ENCODE measurements around the gene CSDE1. TPM values are rescaled to one million over a fixed set of nuclear protein-coding genes. Genes with fewer than 3 reads are reported as not detected.
A peak's percentile ranks its signal among the peaks of the same experiment; 100 is the strongest.
"Not testable (repeated sequence)": the region's sequence is repeated elsewhere in the genome, so short reads cannot be mapped to it uniquely, and the experiment has no call there.

CSDE1 gene
- 100 to 1,000 TPM; 167 to 343 (median 183) TPM for polyA plus RNA-seq
- long read RNA-seq, donor 1: 0 reads
- long read RNA-seq, donor 2, full-length matches to known transcripts: 24 of 24 reads
- long read RNA-seq, donor 2, partial matches to known transcripts: 0 of 24 reads
- long read RNA-seq, donor 2, other reads (novel, unspliced or antisense): 0 of 24 reads
- long read RNA-seq, donor 3, full-length matches to known transcripts: 19 of 81 reads
- long read RNA-seq, donor 3, partial matches to known transcripts: 62 of 81 reads
- long read RNA-seq, donor 3, other reads (novel, unspliced or antisense): 0 of 81 reads
- long read RNA-seq, donor 4: 0 reads
- long read RNA-seq, donor 5, full-length matches to known transcripts: 11 of 17 reads
- long read RNA-seq, donor 5, partial matches to known transcripts: 6 of 17 reads
- long read RNA-seq, donor 5, other reads (novel, unspliced or antisense): 0 of 17 reads
- long read RNA-seq, donor 6, full-length matches to known transcripts: 50 of 70 reads
- long read RNA-seq, donor 6, partial matches to known transcripts: 20 of 70 reads
- long read RNA-seq, donor 6, other reads (novel, unspliced or antisense): 0 of 70 reads
- long read RNA-seq, donor 7: 0 reads
- long read RNA-seq, donor 8, full-length matches to known transcripts: 6 of 6 reads
- long read RNA-seq, donor 8, partial matches to known transcripts: 0 of 6 reads
- long read RNA-seq, donor 8, other reads (novel, unspliced or antisense): 0 of 6 reads
- long read RNA-seq, donor 9, full-length matches to known transcripts: 5 of 5 reads
- long read RNA-seq, donor 9, partial matches to known transcripts: 0 of 5 reads
- long read RNA-seq, donor 9, other reads (novel, unspliced or antisense): 0 of 5 reads
- long read RNA-seq, donor 10, full-length matches to known transcripts: 54 of 116 reads
- long read RNA-seq, donor 10, partial matches to known transcripts: 62 of 116 reads
- long read RNA-seq, donor 10, other reads (novel, unspliced or antisense): 0 of 116 reads

DNA sequence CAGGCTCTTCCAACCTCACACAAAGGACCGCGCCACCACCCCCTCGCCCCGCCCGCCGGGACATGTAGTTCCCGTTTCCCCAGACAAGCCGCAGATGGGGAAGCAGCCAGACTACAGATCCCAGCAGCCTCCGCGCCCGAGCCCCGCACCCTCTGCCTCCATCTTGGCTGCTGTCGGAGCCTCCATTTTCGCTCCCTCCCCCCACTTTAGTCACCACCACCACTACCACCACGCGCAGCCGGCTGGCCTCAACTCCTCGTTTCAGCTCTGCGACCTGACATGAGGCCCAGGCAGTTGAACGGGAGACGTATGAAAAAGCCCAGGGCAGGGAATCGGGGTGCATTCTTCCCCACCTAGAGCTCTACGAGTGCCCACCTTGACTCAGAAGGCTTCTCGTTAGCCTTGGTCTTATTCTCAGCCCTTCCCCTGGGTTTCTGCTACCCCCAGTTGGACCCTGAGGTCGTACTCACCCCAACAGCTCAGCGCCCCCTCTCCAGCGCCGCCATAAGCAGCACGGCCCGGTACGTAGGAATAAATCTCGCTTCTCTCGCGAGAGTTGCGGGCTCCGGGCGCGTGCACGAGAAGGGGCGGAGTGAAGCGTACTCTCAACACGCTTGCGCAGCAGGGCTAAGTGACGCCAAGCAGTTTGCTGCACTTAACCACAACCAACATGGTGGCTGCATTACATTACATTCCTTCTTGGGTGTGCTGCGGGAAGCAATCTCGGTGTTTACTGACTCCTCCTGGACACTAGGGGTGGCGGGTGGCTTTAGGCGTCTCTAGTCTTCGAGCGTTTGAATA lies at the start of gene CSDE1:
TSS of gene CSDE1 (minus strand) at position 530 of the 801 bp plus-strand sequence. CDS start 18,094 bp downstream, outside the sequence.
- H3K4me3 ChIP-seq (ENCODE audit: low read depth in 1 of 3, low read length in 3 of 3): peak within 1 kb of the TSS; percentile 94 to 100 (median 95)
- no peaks in the 10 kb centered on the region for H3K27me3 ChIP-seq (ENCODE audit: control insufficient read depth in 3 of 3, insufficient read depth in 3 of 3, low read length in 3 of 3)
- DNase-seq (peak; percentile 99), FAIRE-seq (no peak)
- H3K36me3 ChIP-seq (ENCODE audit: control insufficient read depth in 3 of 3, insufficient read depth in 2 of 3, low read depth in 1 of 3, low read length in 3 of 3): peaks cover 0 to 2% (median 0%) of the 10 kb centered on the region in 3 donors
- WGBS, 3 donors: 0 to 1% (median 0%) methylated on average over 47 to 50 of the region's 50 CpGs
- peaks cover 4 to 24% (median 18%) of the 10 kb centered on the region in 3 donors for H3K4me1 ChIP-seq (ENCODE audit: control insufficient read depth in 3 of 3, insufficient read depth in 2 of 3, low read depth in 1 of 3, low read length in 2 of 3)
- H3K27ac ChIP-seq (ENCODE audit: low read depth in 1 of 3, low read length in 2 of 3): peak within 1 kb of the TSS; percentile 97 to 100 (median 98)
- no peaks in the 10 kb centered on the region for H3K9me3 ChIP-seq (ENCODE audit: control insufficient read depth in 2 of 2, insufficient read depth in 1 of 2, low read depth in 1 of 2, low read length in 1 of 2)

GRCh38 chr1:114804449-114804848 lies 46.7 kb upstream of the CSDE1 start:
- not testable (repeated sequence) for FAIRE-seq; H3K27ac ChIP-seq (ENCODE audit: low read depth in 1 of 3, low read length in 2 of 3); H3K27me3 ChIP-seq (ENCODE audit: control insufficient read depth in 3 of 3, insufficient read depth in 3 of 3, low read length in 3 of 3); H3K4me3 ChIP-seq (ENCODE audit: low read depth in 1 of 3, low read length in 3 of 3); H3K4me1 ChIP-seq (ENCODE audit: control insufficient read depth in 3 of 3, insufficient read depth in 2 of 3, low read depth in 1 of 3, low read length in 2 of 3); DNase-seq; H3K9me3 ChIP-seq (ENCODE audit: control insufficient read depth in 2 of 2, insufficient read depth in 1 of 2, low read depth in 1 of 2, low read length in 1 of 2); H3K36me3 ChIP-seq (ENCODE audit: control insufficient read depth in 3 of 3, insufficient read depth in 2 of 3, low read depth in 1 of 3, low read length in 3 of 3)
- WGBS, 3 donors: 93 to 95% (median 95%) methylated on average over 6 to 27 of the region's 33 CpGs

- Histone ChIP-seq H3K27me3 (ENCODE audit: control insufficient read depth in 3 of 3, insufficient read depth in 3 of 3, low read length in 3 of 3) (peaks cover 0 to 6% (median 0%) of the 10 kb centered on the region in 3 donors), H3K27ac (ENCODE audit: low read depth in 1 of 3, low read length in 2 of 3) (no peak overlapping the region), H3K36me3 (ENCODE audit: control insufficient read depth in 3 of 3, insufficient read depth in 2 of 3, low read depth in 1 of 3, low read length in 3 of 3) (no peaks in the 10 kb centered on the region), H3K4me3 (ENCODE audit: low read depth in 1 of 3, low read length in 3 of 3) (no peak overlapping the region), H3K9me3 (ENCODE audit: control insufficient read depth in 2 of 2, insufficient read depth in 1 of 2, low read depth in 1 of 2, low read length in 1 of 2) (no peaks in the 10 kb centered on the region), H3K4me1 (ENCODE audit: control insufficient read depth in 3 of 3, insufficient read depth in 2 of 3, low read depth in 1 of 3, low read length in 2 of 3) (no peaks in the 10 kb centered on the region)
- no peak for DNase-seq
- WGBS, 3 donors: 65 to 71% (median 68%) methylated on average over 3 of the region's 3 CpGs
- FAIRE-seq: no peak
These were observed 45.2 kb upstream of the CSDE1 start for GRCh38 chr1:114803001-114803400.

- H3K9me3 ChIP-seq (ENCODE audit: control insufficient read depth in 2 of 2, insufficient read depth in 1 of 2, low read depth in 1 of 2, low read length in 1 of 2): no peaks in the 10 kb centered on the region
- no peak for DNase-seq
- 77 to 87% (median 77%) methylated on average over 2 of the region's 2 CpGs for WGBS, 3 donors
- no peaks in the 10 kb centered on the region for H3K36me3 ChIP-seq (ENCODE audit: control insufficient read depth in 3 of 3, insufficient read depth in 2 of 3, low read depth in 1 of 3, low read length in 3 of 3)
- H3K4me1 ChIP-seq (ENCODE audit: control insufficient read depth in 3 of 3, insufficient read depth in 2 of 3, low read depth in 1 of 3, low read length in 2 of 3): no peaks in the 10 kb centered on the region
- H3K27ac ChIP-seq (ENCODE audit: low read depth in 1 of 3, low read length in 2 of 3): no peak overlapping the region
- FAIRE-seq: no peak
- H3K4me3 ChIP-seq (ENCODE audit: low read depth in 1 of 3, low read length in 3 of 3): no peak overlapping the region
- peaks cover 0 to 6% (median 0%) of the 10 kb centered on the region in 3 donors for H3K27me3 ChIP-seq (ENCODE audit: control insufficient read depth in 3 of 3, insufficient read depth in 3 of 3, low read length in 3 of 3)
These were observed 36.3 kb upstream of the CSDE1 start for GRCh38 chr1:114794038-114794437.

DNA sequence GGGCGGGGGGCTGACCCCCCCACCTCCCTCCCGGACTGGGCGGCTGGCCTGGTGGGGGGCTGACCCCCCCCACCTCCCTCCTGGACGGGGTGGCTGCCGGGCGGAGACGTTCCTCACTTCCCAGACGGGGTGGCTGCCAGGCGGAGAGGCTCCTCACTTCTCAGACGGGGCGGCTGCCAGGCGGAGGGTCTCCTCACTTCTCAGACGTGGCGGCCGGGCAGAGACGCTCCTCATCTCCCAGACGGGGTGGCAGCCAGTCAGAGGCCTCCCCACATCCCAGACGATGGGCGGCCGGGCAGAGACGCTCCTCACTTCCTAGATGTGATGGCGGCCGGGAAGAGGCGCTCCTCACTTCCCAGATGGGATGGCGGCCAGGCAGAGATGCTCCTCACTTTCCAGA lies 32.8 kb upstream of the CSDE1 start:
- H3K4me3 ChIP-seq (ENCODE audit: low read depth in 1 of 3, low read length in 3 of 3); H3K9me3 ChIP-seq (ENCODE audit: control insufficient read depth in 2 of 2, insufficient read depth in 1 of 2, low read depth in 1 of 2, low read length in 1 of 2); H3K36me3 ChIP-seq (ENCODE audit: control insufficient read depth in 3 of 3, insufficient read depth in 2 of 3, low read depth in 1 of 3, low read length in 3 of 3); H3K4me1 ChIP-seq (ENCODE audit: control insufficient read depth in 3 of 3, insufficient read depth in 2 of 3, low read depth in 1 of 3, low read length in 2 of 3); H3K27me3 ChIP-seq (ENCODE audit: control insufficient read depth in 3 of 3, insufficient read depth in 3 of 3, low read length in 3 of 3); H3K27ac ChIP-seq (ENCODE audit: low read depth in 1 of 3, low read length in 2 of 3); DNase-seq; FAIRE-seq: not testable (repeated sequence)
- WGBS, 3 donors: 91 to 96% (median 93%) methylated on average over 16 to 25 of the region's 25 CpGs

DNA sequence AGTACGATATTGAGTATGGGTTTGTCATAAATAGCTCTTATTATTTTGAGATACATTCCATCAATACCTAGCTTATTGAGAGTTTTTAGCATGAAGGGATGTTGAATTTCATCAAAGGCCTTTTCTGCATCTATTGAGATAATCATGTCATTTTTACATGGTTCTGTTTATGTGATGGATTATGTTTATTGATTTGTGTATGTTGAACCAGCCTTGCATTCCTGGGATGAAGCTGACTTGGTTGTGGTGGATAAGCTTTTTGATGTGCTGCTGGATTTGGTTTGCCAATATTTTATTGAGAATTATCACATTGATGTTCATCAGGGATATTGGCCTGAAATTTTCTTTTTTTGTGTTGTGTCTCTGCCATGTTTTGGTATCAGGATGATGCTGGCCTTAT lies 28.7 kb upstream of the CSDE1 start:
- H3K9me3 ChIP-seq (ENCODE audit: control insufficient read depth in 2 of 2, insufficient read depth in 1 of 2, low read depth in 1 of 2, low read length in 1 of 2); H3K27ac ChIP-seq (ENCODE audit: low read depth in 1 of 3, low read length in 2 of 3); DNase-seq; H3K4me3 ChIP-seq (ENCODE audit: low read depth in 1 of 3, low read length in 3 of 3); FAIRE-seq; H3K36me3 ChIP-seq (ENCODE audit: control insufficient read depth in 3 of 3, insufficient read depth in 2 of 3, low read depth in 1 of 3, low read length in 3 of 3); H3K27me3 ChIP-seq (ENCODE audit: control insufficient read depth in 3 of 3, insufficient read depth in 3 of 3, low read length in 3 of 3): not testable (repeated sequence)
- peaks cover 0 to 10% (median 2%) of the 10 kb centered on the region in 3 donors for H3K4me1 ChIP-seq (ENCODE audit: control insufficient read depth in 3 of 3, insufficient read depth in 2 of 3, low read depth in 1 of 3, low read length in 2 of 3)
- 86 to 91% (median 87%) methylated on average over 1 of the region's 1 CpG for WGBS, 3 donors

GRCh38 chr1:114782476-114782875 lies 24.7 kb upstream of the CSDE1 start:
- 16 to 60% (median 39%) methylated on average over 5 of the region's 5 CpGs for WGBS, 3 donors
- no peak overlapping the region for H3K4me3 ChIP-seq (ENCODE audit: low read depth in 1 of 3, low read length in 3 of 3)
- H3K27ac ChIP-seq (ENCODE audit: low read depth in 1 of 3, low read length in 2 of 3): no peak overlapping the region
- DNase-seq (peak; percentile 56 to 86), FAIRE-seq (no peak)
- peaks cover 0 to 10% (median 2%) of the 10 kb centered on the region in 3 donors for H3K4me1 ChIP-seq (ENCODE audit: control insufficient read depth in 3 of 3, insufficient read depth in 2 of 3, low read depth in 1 of 3, low read length in 2 of 3)
- peaks cover 2 to 4% (median 3%) of the 10 kb centered on the region in 3 donors for H3K36me3 ChIP-seq (ENCODE audit: control insufficient read depth in 3 of 3, insufficient read depth in 2 of 3, low read depth in 1 of 3, low read length in 3 of 3)
- H3K9me3 ChIP-seq (ENCODE audit: control insufficient read depth in 2 of 2, insufficient read depth in 1 of 2, low read depth in 1 of 2, low read length in 1 of 2): peaks cover 0 to 2% of the 10 kb centered on the region in 2 donors
- H3K27me3 ChIP-seq (ENCODE audit: control insufficient read depth in 3 of 3, insufficient read depth in 3 of 3, low read length in 3 of 3): no peaks in the 10 kb centered on the region
